Measurements from ENCODE around the gene ITFG1.

DNA sequence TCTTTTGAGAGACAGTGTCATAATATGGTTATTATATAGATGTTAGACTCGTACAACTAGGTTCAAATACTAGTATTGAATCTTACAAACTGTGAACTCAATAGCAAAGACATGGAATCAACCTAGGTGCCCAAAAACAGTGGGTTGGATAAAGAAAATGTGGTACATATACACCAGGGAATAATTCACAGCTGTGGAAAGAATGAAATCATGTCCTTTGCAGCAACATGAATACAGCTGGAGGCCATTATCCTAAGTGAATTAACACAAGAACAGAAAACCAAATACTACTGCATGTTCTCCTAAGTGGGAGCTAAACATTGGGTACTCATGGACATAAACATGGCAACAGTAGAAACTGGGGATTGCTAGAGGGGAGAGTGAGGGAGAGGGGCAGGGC lies 8.4 kb upstream of the ITFG1 start:
- no peak for TF ChIP-seq CTCF (conservative IDR thresholded peaks at IDR 0.05)
- no peak for TF ChIP-seq ZFX (IDR thresholded peaks at IDR 0.05)

Data from C4-2B (cell line).